ENCODE measurements around the gene GRIA1.

Gene GRIA1

DNA sequence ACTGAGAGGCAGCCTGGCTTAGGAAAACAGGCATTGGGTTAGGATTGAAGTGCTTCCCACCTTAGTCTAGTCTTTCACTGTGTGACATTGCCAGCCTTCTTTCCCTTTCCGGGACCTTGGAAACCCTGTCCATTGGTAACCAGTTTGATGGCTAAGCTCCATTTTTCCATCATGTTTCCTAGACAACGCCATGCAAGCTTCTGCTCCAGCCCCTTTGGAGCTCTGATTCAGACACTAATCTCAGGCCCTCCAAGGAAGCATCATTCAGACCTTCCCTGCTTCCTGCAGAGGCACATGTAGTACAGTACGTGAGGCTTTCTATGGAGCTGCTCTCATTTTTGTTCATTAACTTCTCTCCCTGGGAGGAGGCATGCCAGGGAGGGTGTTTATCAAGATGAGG is 68.5 kb downstream of the GRIA1 start:
- H3K4me3 ChIP-seq (ENCODE audit: insufficient read length, low read depth), result no peak overlapping the region
- peaks cover 9% of the 10 kb centered on the region; the same call in 1 of the 2 replicates for H3K9me3 ChIP-seq (ENCODE audit: insufficient read depth, low read length)
- H3K27me3 ChIP-seq (ENCODE audit: insufficient read depth, insufficient read length), result no peaks in the 10 kb centered on the region
- H3K9ac ChIP-seq (ENCODE audit: insufficient read length, low read depth), result no peak overlapping the region
- no peaks in the 10 kb centered on the region for H3K4me1 ChIP-seq (ENCODE audit: insufficient read depth, insufficient read length)
- no peaks in the 10 kb centered on the region for H3K36me3 ChIP-seq (ENCODE audit: insufficient read depth, insufficient read length, low read length)
- DNase-seq (ENCODE audit: low read depth, low spot score), result no peak
- TF ChIP-seq SUZ12 (IDR thresholded peaks at IDR 0.05; ENCODE audit: extremely low read depth, insufficient read depth, insufficient read length) (no peak), YY1 (IDR thresholded peaks at IDR 0.05; ENCODE audit: insufficient read depth, insufficient read length) (no peak), ZNF274 (IDR thresholded peaks at IDR 0.05; ENCODE audit: low read depth, low read length) (no peak)

DNA sequence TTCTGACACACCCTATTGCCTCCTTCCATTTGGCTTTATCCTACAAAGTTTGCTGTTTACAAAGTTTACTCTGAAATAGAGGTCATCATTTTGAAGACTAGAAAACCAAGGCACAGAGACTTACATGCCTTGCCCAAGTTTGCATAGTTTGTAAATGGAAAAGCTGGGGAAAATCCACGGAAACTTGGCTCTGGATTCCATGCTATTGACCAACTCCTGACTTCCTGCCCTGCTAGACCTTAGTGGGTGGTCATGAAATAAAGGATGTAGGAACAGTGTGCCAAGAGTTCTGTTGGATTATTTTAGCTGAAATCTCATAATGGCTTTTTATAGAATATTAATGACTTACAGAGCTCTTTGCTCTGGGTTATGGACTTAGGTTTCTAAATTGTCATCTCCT is 69.5 kb downstream of the GRIA1 start:
- no peaks in the 10 kb centered on the region for H3K4me1 ChIP-seq (ENCODE audit: insufficient read depth, insufficient read length)
- no peak overlapping the region for H3K4me3 ChIP-seq (ENCODE audit: insufficient read length, low read depth)
- H3K9ac ChIP-seq (ENCODE audit: insufficient read length, low read depth), result no peak overlapping the region
- no peak for DNase-seq (ENCODE audit: low read depth, low spot score)
- H3K9me3 ChIP-seq (ENCODE audit: insufficient read depth, low read length), result peaks cover 9% of the 10 kb centered on the region; the same call in 1 of the 2 replicates
- no peaks in the 10 kb centered on the region for H3K27me3 ChIP-seq (ENCODE audit: insufficient read depth, insufficient read length)
- TF ChIP-seq SUZ12 (IDR thresholded peaks at IDR 0.05; ENCODE audit: extremely low read depth, insufficient read depth, insufficient read length), result no peak
- no peak for TF ChIP-seq YY1 (IDR thresholded peaks at IDR 0.05; ENCODE audit: insufficient read depth, insufficient read length)
- TF ChIP-seq ZNF274 (IDR thresholded peaks at IDR 0.05; ENCODE audit: low read depth, low read length), result no peak
- no peaks in the 10 kb centered on the region for H3K36me3 ChIP-seq (ENCODE audit: insufficient read depth, insufficient read length, low read length)

DNA sequence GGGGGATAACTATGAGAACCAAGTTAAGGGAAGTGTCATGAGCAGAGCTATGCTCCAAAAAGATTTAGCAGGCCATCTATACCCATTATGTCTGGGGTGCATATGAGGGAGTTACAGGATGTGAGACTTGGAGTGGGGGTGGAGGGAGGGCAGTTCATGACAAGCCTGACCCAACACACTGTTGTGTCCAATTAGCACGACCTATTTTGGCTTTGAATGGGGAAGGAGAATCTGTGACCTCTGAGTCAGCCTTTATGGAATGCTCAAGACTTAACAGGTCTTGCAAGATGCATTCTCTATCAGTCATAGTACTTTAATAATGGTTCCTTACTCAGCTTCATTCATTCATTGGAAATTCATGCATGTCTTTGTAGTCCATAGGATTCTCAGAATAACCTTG is 71.7 kb downstream of the GRIA1 start:
- H3K36me3 ChIP-seq (ENCODE audit: insufficient read depth, insufficient read length, low read length), result no peaks in the 10 kb centered on the region
- no peaks in the 10 kb centered on the region for H3K4me1 ChIP-seq (ENCODE audit: insufficient read depth, insufficient read length)
- H3K4me3 ChIP-seq (ENCODE audit: insufficient read length, low read depth), result no peak overlapping the region
- H3K9me3 ChIP-seq (ENCODE audit: insufficient read depth, low read length), result peaks cover 9% of the 10 kb centered on the region; the same call in 1 of the 2 replicates
- no peak for DNase-seq (ENCODE audit: low read depth, low spot score)
- H3K27me3 ChIP-seq (ENCODE audit: insufficient read depth, insufficient read length), result no peaks in the 10 kb centered on the region
- TF ChIP-seq ZNF274 (IDR thresholded peaks at IDR 0.05; ENCODE audit: low read depth, low read length) (no peak), SUZ12 (IDR thresholded peaks at IDR 0.05; ENCODE audit: extremely low read depth, insufficient read depth, insufficient read length) (no peak), YY1 (IDR thresholded peaks at IDR 0.05; ENCODE audit: insufficient read depth, insufficient read length) (no peak)
- H3K9ac ChIP-seq (ENCODE audit: insufficient read length, low read depth), result no peak overlapping the region

DNA sequence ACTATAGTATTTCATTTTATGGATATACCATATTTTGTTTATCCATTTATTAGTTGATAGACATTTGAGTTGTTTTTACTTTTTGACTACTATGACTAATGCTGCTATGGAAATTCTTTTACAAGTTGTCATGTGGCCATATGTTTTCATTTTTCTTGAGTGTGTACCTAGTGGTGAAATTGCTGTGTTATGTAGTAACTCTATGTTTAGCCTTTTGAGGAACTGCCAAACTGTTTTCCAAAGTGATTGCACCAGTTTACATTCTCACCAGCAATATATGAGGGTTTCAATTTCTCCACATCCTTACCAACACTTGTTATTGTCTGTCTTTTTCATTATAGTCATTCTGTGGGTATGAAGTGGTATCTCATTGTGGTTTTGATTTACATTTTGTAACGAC is 75.4 kb downstream of the GRIA1 start:
- DNase-seq (ENCODE audit: low read depth, low spot score), result no peak
- 0 out of 2 replicates have a peak, but pooled peaks cover 1% of the 10 kb centered on the region for H3K9me3 ChIP-seq (ENCODE audit: insufficient read depth, low read length)
- H3K36me3 ChIP-seq (ENCODE audit: insufficient read depth, insufficient read length, low read length), result no peaks in the 10 kb centered on the region
- no peaks in the 10 kb centered on the region for H3K27me3 ChIP-seq (ENCODE audit: insufficient read depth, insufficient read length)
- TF ChIP-seq SUZ12 (IDR thresholded peaks at IDR 0.05; ENCODE audit: extremely low read depth, insufficient read depth, insufficient read length) (no peak), ZNF274 (IDR thresholded peaks at IDR 0.05; ENCODE audit: low read depth, low read length) (no peak), YY1 (IDR thresholded peaks at IDR 0.05; ENCODE audit: insufficient read depth, insufficient read length) (no peak)
- no peak overlapping the region for H3K4me3 ChIP-seq (ENCODE audit: insufficient read length, low read depth)
- no peak overlapping the region for H3K9ac ChIP-seq (ENCODE audit: insufficient read length, low read depth)
- H3K4me1 ChIP-seq (ENCODE audit: insufficient read depth, insufficient read length), result no peaks in the 10 kb centered on the region

DNA sequence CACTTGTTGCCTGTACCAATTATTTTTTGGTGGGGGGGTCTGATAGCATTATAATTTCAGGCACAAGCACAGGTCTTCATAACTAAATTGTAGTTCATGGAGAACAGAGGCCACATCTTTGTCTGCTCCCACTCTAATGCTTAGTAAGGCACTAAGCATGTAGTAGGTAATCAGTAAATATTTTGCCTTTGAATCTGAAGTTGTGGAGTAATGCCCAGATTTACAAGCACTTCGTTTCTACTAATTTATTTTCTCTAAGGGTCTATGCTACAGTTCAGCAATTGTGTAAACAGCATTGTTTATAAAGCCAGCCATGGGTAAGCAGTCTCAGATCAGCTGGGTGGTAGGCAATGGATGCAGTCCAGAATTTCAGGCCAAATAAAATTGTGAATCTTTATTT is 78.6 kb downstream of the GRIA1 start:
- H3K9ac ChIP-seq (ENCODE audit: insufficient read length, low read depth), result no peak overlapping the region
- H3K4me1 ChIP-seq (ENCODE audit: insufficient read depth, insufficient read length), result no peaks in the 10 kb centered on the region
- TF ChIP-seq SUZ12 (IDR thresholded peaks at IDR 0.05; ENCODE audit: extremely low read depth, insufficient read depth, insufficient read length), result no peak
- TF ChIP-seq YY1 (IDR thresholded peaks at IDR 0.05; ENCODE audit: insufficient read depth, insufficient read length), result no peak
- TF ChIP-seq ZNF274 (IDR thresholded peaks at IDR 0.05; ENCODE audit: low read depth, low read length), result no peak
- no peak for DNase-seq (ENCODE audit: low read depth, low spot score)
- H3K9me3 ChIP-seq (ENCODE audit: insufficient read depth, low read length), result no peaks in the 10 kb centered on the region
- no peaks in the 10 kb centered on the region for H3K36me3 ChIP-seq (ENCODE audit: insufficient read depth, insufficient read length, low read length)
- no peak overlapping the region for H3K4me3 ChIP-seq (ENCODE audit: insufficient read length, low read depth)
- no peaks in the 10 kb centered on the region for H3K27me3 ChIP-seq (ENCODE audit: insufficient read depth, insufficient read length)

DNA sequence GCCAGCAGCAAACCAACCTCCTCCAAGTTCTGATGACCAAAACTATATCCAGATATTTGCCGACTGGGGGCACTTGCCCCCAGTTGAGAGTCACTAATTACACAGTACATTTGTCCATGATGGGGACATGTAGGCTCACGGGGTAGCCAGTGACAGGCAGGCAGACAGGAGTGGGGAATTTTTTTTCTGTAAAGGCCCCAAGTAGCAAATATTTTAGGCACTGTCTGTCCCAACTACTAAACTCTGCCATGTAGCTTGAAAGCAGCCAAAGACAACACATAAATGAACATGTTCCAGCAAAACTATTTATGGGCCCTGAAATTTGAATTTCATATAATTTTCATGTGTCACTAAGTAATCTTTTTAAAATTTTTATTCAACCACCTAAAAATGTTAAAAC is 80.7 kb downstream of the GRIA1 start:
- Histone ChIP-seq H3K4me1 (ENCODE audit: insufficient read depth, insufficient read length) (no peaks in the 10 kb centered on the region), H3K4me3 (ENCODE audit: insufficient read length, low read depth) (no peak overlapping the region), H3K9ac (ENCODE audit: insufficient read length, low read depth) (no peak overlapping the region), H3K36me3 (ENCODE audit: insufficient read depth, insufficient read length, low read length) (no peaks in the 10 kb centered on the region), H3K27me3 (ENCODE audit: insufficient read depth, insufficient read length) (no peaks in the 10 kb centered on the region), H3K9me3 (ENCODE audit: insufficient read depth, low read length) (no peaks in the 10 kb centered on the region)
- DNase-seq (ENCODE audit: low read depth, low spot score), result no peak
- TF ChIP-seq ZNF274 (IDR thresholded peaks at IDR 0.05; ENCODE audit: low read depth, low read length) (no peak), YY1 (IDR thresholded peaks at IDR 0.05; ENCODE audit: insufficient read depth, insufficient read length) (no peak), SUZ12 (IDR thresholded peaks at IDR 0.05; ENCODE audit: extremely low read depth, insufficient read depth, insufficient read length) (no peak)

DNA sequence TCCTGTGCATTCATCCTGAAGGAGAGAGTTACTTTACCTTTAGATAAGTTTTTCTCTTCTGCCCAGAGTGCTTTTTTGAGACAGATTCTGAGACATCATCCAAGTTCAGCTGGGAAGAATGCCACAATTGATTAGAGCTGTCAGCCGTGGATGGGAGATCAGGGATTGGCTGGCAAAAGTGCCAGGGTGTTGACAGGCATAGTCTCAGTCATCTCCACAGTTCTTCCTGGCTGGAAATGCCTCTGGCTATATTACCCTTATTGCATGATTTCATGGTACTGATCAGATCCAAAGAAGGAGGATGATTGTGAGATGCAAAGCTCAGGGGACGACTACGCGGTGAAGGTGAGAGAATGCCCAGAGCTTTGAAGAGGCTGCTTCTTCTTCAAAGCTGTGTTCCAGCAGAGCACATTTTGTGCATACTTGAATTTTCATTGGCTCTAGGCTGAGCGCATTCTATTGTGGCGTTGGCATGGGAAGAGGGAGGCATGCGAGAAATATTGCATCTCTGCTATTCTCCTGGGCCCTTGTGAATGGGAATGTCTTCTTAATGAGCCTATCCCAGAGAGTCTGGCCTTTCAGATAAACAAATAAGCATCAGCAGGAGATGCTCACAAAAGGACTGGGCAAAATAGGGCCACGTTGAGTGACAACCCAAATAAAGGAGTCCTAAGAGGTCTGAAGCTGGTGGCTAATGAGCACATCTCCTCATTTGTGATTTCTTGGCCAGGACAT is 82.1 kb downstream of the GRIA1 start:
- no peak overlapping the region for H3K4me3 ChIP-seq (ENCODE audit: insufficient read length, low read depth)
- H3K9me3 ChIP-seq (ENCODE audit: insufficient read depth, low read length), result no peaks in the 10 kb centered on the region
- H3K9ac ChIP-seq (ENCODE audit: insufficient read length, low read depth), result no peak overlapping the region
- TF ChIP-seq YY1 (IDR thresholded peaks at IDR 0.05; ENCODE audit: insufficient read depth, insufficient read length), result no peak
- no peak for TF ChIP-seq SUZ12 (IDR thresholded peaks at IDR 0.05; ENCODE audit: extremely low read depth, insufficient read depth, insufficient read length)
- TF ChIP-seq ZNF274 (IDR thresholded peaks at IDR 0.05; ENCODE audit: low read depth, low read length), result no peak
- H3K4me1 ChIP-seq (ENCODE audit: insufficient read depth, insufficient read length), result no peaks in the 10 kb centered on the region
- H3K36me3 ChIP-seq (ENCODE audit: insufficient read depth, insufficient read length, low read length), result no peaks in the 10 kb centered on the region
- DNase-seq (ENCODE audit: low read depth, low spot score), result no peak
- H3K27me3 ChIP-seq (ENCODE audit: insufficient read depth, insufficient read length), result no peaks in the 10 kb centered on the region
